Measurements from ENCODE around the gene CP. TPM values are rescaled to one million over a fixed set of nuclear protein-coding genes. Genes with fewer than 3 reads are reported as not detected.

CP gene
- 0.64 TPM for total RNA-seq

DNA sequence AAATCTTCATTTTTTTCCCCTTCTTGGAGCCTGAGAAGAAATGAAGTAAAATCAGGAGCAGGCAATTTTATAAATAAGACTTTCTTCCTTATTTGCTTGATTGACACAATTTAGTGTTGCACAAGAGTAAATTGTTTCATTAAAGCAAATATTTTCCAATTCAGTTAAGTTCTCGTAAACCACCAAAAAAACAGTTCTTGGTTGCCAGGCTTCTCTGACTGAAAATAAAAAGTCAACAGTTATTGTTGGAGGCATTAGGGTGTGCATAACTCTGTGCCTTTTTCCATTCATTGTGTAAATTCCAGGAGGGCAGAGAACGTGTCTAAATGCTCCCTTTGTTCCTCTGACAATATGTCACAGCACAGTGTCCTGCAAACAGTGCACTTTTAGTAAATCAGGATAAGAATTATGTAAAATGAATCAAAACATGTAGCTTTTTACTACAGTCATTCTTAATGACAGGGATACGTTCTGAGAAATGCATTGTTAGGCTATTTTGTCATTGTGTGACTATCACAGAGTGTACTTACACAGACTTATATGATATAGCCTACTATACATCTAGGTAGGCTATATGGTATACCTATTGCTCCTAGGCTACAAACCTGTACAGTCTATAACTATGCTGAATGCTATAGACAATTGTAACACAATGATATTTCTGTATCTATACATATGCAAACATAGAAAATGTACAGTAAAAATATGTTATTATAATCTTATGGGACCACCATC lies at the start of gene CP:
Gene CP (minus strand): TSS at position 47 of the 735 bp plus-strand sequence. CDS start 37 bp downstream, at position 10.

GRCh38 chr3:149129326-149130205 lies 92.1 kb downstream of the CP start, which contains the start of gene HPS3:
TSS of gene HPS3 (plus strand) at chr3:149129638. CDS start at chr3:149129724, 86 bp downstream.

Other genes with a start within 250 kb of the CP start
- gene GYG1, start 230.3 kb downstream of the CP start, total RNA-seq: 25.3 TPM
- gene HLTF, start 135.3 kb downstream of the CP start, total RNA-seq: 36.0 TPM
- 32.3 TPM for gene HPS3, start 92.2 kb downstream of the CP start, total RNA-seq
- 37.4 TPM for gene TM4SF18, start 111.8 kb upstream of the CP start, total RNA-seq
- 94.5 TPM for gene TM4SF1, start 155.8 kb upstream of the CP start, total RNA-seq

All from metanephros (tissue), 1 donor.